GM03348 (cell line): ENCODE measurements around the gene DMKN.
"Not testable (repeated sequence)": the region's sequence is repeated elsewhere in the genome, so short reads cannot be mapped to it uniquely, and the experiment has no call there.

ENCODE experiments used
- DNase-seq: peaks from one replicate; pipeline ENCODE4 v3.0.0; 2012; ENCODE audit warnings: low spot score

DMKN gene

GRCh38 chr19:35498220-35498619 lies 15.2 kb downstream of the DMKN start:
- no peak for DNase-seq

GRCh38 chr19:35497406-35497805 lies 16.0 kb downstream of the DMKN start:
- DNase-seq = no peak

DNA sequence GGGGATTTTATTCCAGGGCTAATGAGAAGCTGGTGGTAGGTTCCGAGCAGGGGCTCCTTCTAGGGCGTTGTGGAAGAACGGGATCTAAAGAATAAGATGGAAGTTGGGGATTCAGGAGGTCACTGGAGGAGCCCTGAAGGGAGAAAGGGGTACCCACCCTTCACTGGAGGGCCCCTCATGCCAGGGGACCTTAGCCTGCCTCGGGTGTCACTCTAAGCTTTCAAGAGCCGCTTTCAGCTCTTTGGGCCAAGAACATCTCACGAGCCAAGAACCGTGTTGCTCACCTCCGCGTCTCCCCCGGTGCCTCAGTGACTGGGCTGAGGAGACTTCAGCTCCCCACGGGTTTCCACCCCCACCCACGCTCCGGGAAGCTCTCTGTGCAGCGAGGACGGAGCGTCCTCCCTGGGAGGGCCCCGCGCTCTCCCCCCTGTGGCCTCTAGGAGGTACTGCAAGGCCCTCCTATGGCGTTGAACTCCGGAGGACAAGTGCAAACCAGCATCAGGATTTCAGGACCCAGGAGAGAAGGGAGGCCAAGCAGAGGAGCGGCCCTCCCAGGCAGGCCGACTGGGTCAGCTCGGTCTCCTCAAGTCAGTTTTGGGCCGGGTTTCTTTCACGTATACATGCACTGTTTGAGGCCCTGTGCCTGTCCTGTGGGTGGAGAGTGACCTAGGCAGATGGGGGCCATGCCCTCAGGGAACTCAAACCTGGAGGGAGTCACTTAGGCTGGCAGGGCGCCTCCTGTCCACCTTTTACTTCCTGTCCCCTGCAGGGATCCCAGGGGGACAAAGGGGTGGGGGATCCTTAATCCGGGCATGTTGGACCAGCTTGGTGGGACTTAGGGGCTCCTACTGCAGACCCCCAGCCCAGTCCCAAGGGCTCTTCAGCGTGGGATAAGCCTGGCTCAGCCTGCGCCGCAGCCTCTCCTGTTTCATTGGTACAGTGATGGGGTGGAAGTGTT lies 18.1 kb downstream of the DMKN start:
- peak; percentile 95 for DNase-seq

DNA sequence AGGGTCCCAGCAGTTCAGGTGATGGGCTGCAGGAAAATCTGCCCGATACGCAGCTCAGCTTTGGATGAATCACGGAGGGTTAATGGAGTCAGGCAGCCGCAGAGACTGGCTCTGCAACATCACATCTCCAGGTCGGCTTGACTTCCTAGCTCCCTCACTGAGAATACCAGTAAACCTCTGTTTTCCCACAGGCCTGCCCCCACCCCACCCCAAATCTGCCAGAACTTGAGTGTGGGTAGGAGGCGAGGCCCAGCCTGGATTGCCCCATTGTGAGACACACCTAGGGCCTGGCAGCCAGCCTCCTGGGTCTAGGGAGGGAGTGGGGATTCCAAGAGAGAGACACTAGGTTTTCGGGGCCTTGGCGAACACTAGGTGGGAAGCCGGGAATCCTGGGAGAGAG lies 19.5 kb downstream of the DMKN start:
- no peak for DNase-seq

- no peak for DNase-seq
Measured at GRCh38 chr19:35491836-35492360, 21.6 kb downstream of the DMKN start.

- DNase-seq = no peak
Measured at GRCh38 chr19:35490364-35490763, 23.1 kb downstream of the DMKN start, which contains the start of gene KRTDAP. Gene KRTDAP, minus strand, starts transcription at chr19:35490464. Its CDS starts 22 bp downstream, at chr19:35490442.

GRCh38 chr19:35488677-35489076 lies 24.8 kb downstream of the DMKN start:
- no peak for DNase-seq

- no peak for DNase-seq
Measured at GRCh38 chr19:35487656-35488182, 25.7 kb downstream of the DMKN start.

GRCh38 chr19:35486268-35486708 lies 27.2 kb downstream of the DMKN start:
- no peak for DNase-seq

GRCh38 chr19:35484252-35485036 lies 29.0 kb downstream of the DMKN start:
- DNase-seq = no peak

- DNase-seq = no peak
Measured at GRCh38 chr19:35483089-35483488, 30.4 kb downstream of the DMKN start.

DNA sequence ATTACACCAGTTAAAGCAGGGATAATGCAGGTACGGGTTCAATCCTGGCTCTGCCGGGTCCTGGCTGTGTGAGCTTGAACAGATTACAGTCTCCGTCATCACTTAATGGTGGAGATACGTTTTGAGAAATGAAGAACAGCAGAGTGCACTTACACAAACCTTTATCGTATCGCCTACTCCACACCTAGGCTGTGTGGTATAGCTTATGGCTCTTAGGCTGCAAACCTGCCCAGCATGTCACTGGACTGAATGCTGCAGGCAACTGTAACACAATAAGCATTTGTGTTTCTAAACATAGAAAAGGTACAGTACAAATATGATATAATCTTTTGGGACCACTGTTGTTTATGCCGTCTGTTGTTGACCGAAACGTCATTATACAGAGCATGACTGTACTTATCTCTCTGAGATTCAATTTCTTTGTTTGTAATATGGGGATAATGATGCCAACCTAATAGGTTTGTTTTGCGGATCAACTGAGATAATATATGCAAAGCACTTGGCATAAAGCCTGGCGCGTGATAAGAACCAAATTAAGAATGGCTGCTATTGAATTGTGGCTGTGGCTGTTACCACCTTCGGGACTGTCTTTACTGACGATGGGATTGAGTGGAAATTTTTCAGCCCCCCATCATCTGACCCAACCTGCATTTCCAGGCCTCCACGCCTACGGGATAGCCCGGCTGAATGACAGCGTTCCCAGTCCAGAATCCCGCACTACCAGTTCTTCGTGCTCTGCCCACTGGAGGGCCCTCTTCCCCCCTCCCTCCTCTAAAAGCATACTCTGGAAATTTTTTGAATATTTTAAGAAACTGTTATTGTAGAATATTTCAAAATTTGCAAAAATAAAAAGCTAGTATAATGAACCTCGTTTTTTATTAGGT lies 34.4 kb downstream of the DMKN start:
- DNase-seq = no peak

GRCh38 chr19:35476149-35476548 lies 37.3 kb downstream of the DMKN start:
- no peak for DNase-seq

DNA sequence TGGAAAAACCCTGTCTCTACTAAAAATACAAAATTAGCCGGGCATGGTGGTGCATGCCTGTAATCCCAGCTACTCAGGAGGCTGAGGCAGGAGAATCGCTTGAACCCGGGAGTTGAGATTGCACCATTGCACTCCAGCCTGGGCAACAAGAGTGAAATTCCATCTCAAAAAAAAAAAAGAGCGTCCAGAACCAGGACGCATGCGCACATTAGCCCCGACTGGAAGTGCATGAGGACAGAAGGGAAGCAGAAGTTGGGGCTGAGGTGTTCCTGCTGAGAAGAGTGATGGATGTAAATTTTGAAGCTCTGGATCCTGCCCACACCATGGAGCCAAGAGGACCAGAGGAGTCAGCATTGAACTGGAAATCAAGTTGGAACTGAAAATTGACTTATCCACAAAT lies 38.9 kb downstream of the DMKN start:
- not testable (repeated sequence) for DNase-seq

- no peak for DNase-seq
Measured at GRCh38 chr19:35474104-35474503, 39.3 kb downstream of the DMKN start.

- DNase-seq = no peak
Measured at GRCh38 chr19:35471946-35472345, 41.5 kb downstream of the DMKN start.

DNA sequence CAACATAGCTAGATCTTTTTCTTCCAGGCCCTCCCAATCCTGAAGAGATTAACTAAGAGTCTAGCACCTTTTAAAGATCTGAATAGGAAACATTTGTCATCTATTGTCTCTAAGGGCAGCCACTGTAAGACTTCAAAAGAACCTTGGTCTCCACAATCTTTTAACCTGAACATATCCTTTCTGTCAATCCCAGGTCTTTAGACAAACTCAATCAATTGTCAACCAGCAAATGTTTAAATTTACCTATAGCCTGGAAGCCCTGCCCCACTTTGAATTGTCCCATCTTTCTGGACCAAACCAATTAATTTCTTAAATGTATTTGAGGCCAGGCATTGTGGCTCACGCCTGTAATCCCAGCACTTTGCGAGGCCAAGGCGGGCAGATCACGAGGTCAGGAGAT lies 42.4 kb downstream of the DMKN start:
- DNase-seq = not testable (repeated sequence)

- no peak for DNase-seq
Measured at GRCh38 chr19:35470128-35470527, 43.3 kb downstream of the DMKN start.

DNA sequence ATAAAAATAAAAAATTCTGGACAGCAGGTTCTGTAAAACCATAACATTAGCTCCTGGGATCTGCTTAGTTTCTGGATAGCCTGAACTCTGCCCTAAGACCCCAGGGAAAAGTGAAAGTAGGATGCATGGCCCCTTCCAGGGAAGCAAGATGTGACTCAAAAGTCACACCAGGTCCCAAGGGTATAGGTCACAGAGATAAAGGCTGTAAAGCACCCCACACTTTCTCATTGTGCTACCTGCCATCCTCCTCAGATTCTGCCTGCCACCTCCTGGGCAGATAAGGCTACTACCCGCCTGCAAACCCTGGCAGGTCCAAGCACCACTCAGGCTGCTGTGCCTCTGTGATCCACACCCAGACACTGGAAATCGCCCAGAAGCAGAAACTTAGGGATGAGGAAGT lies 44.8 kb downstream of the DMKN start:
- DNase-seq = peak; percentile 54

GRCh38 chr19:35466259-35466658 lies 47.2 kb downstream of the DMKN start:
- no peak for DNase-seq

DNA sequence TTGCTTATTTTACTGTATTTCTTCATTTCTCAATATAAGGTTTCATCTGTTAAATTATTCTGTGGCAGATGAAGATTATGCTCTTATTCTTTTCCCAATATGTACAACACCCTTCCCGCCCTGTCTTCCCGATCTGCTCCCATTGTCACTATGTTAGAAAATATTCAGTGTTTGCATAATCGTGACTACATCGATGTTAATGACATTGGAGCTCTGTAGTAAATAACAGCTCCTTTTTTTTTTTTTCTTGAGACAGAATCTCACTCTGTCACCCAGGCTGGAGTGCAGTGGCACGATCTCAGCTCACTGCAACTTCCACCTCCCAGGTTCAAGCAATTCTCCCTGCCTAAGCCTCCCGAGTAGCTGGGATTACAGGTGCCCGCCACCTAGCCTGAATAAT lies 50.5 kb downstream of the DMKN start:
- not testable (repeated sequence) for DNase-seq
